SKM-1 treated with dmso at 0.1 percent for 144 hours (cell line): ENCODE measurements around the gene CERCAM.

Source experiments
- DNase-seq: peaks from one replicate; lab custom pipeline; 2025; ENCODE audit not compliant: unreplicated experiment; lab: John Stamatoyannopoulos, UW

The CERCAM gene

GRCh38 chr9:128420651-128421481, at the start of gene CERCAM:
Gene CERCAM, plus strand, starts transcription at chr9:128420857. Its CDS starts 21 bp downstream, at chr9:128420878.
- DNase-seq: no peak

GRCh38 chr9:128371630-128372117, 49.0 kb upstream of the CERCAM start:
- DNase-seq: no peak

- DNase-seq: no peak
Measured at GRCh38 chr9:128372188-128372641, 48.4 kb upstream of the CERCAM start.

GRCh38 chr9:128372784-128373183, 47.9 kb upstream of the CERCAM start:
- DNase-seq: no peak

GRCh38 chr9:128374221-128374675, 46.4 kb upstream of the CERCAM start:
- no peak for DNase-seq

GRCh38 chr9:128375865-128376264, 44.8 kb upstream of the CERCAM start:
- DNase-seq: no peak

- no peak for DNase-seq
Measured at GRCh38 chr9:128382261-128382660, 38.4 kb upstream of the CERCAM start.

GRCh38 chr9:128383007-128383753, 37.5 kb upstream of the CERCAM start:
- DNase-seq: no peak

GRCh38 chr9:128383791-128384190, 36.9 kb upstream of the CERCAM start:
- no peak for DNase-seq

GRCh38 chr9:128384801-128385495, 35.7 kb upstream of the CERCAM start:
- no peak for DNase-seq

GRCh38 chr9:128385496-128386460, 34.9 kb upstream of the CERCAM start:
- DNase-seq: no peak

- DNase-seq: no peak
Measured at GRCh38 chr9:128388150-128388549, 32.5 kb upstream of the CERCAM start.

- no peak for DNase-seq
Measured at GRCh38 chr9:128389395-128390149, 31.1 kb upstream of the CERCAM start.

- DNase-seq: no peak
Measured at GRCh38 chr9:128390150-128390812, 30.4 kb upstream of the CERCAM start.

- no peak for DNase-seq
Measured at GRCh38 chr9:128390813-128391711, 29.6 kb upstream of the CERCAM start.

GRCh38 chr9:128391956-128392301, 28.7 kb upstream of the CERCAM start:
- DNase-seq: no peak

GRCh38 chr9:128392302-128393144, 28.1 kb upstream of the CERCAM start:
- DNase-seq: no peak
